PFSK-1 (cell line): ENCODE results near the gene ZNF584.

Experiments used
- POLR2AphosphoS5 ChIP-seq: IDR thresholded peaks from 2 replicates; pipeline ENCODE4 v1.6.1; 2012; ENCODE audit warnings: low read depth, mild to moderate bottlenecking, control low read depth, low read length, moderate library complexity
- TF ChIP-seq, protein P1 (sequence below), 2 experiments: IDR thresholded peaks; 2 replicates each; pipeline versions ENCODE4 v1.6.1 to v1.8.0; 2011 to 2012; ENCODE audit warnings: low read depth in 2 of 2, low read length in 2 of 2, control low read depth in 1 of 2, inconsistent platforms in 1 of 2, mild to moderate bottlenecking in 1 of 2, moderate library complexity in 1 of 2; ENCODE audit not compliant: insufficient read depth in 1 of 2

DNA sequence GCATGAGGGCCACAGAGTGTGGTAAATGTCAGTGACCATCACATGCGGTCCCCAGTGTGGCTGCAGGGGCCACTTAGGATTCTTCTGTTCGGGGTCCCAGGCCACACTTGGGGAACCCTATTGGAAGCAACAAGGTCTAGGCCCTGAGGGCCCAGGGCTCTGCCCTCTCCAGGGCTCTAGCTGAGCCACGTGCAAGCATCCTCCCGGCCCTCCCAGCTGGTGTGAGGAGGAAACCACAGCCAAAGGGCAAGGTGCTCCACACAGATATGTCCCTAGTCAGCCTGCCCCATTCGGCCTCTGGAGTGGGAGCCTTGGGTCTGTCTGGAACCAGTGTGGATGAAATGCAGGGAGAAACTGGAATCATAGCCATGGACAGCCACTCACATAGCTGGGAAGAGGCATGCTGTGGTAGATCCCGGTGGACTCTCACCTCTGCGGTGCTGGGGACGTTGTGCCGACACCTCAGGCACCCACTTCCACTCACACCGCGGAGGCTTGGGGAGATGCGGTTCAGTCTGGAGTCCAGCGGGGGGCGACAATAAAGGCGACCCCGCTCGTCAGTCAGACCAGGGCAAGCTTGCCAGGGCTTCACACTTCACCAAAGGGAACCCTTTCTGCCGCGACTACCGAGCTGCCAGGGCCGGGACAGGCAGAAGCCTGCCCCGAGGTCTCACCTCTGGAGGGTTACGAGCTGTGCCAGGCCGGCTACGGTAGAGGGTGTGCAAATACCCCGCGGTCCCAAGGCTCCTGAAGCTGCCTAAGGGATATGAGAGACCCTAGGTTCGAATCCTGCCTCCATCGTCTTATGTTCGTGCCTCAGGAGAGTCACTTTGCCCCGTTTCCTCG is 41.6 kb upstream of the ZNF584 start:
- TF ChIP-seq, protein P1, sequence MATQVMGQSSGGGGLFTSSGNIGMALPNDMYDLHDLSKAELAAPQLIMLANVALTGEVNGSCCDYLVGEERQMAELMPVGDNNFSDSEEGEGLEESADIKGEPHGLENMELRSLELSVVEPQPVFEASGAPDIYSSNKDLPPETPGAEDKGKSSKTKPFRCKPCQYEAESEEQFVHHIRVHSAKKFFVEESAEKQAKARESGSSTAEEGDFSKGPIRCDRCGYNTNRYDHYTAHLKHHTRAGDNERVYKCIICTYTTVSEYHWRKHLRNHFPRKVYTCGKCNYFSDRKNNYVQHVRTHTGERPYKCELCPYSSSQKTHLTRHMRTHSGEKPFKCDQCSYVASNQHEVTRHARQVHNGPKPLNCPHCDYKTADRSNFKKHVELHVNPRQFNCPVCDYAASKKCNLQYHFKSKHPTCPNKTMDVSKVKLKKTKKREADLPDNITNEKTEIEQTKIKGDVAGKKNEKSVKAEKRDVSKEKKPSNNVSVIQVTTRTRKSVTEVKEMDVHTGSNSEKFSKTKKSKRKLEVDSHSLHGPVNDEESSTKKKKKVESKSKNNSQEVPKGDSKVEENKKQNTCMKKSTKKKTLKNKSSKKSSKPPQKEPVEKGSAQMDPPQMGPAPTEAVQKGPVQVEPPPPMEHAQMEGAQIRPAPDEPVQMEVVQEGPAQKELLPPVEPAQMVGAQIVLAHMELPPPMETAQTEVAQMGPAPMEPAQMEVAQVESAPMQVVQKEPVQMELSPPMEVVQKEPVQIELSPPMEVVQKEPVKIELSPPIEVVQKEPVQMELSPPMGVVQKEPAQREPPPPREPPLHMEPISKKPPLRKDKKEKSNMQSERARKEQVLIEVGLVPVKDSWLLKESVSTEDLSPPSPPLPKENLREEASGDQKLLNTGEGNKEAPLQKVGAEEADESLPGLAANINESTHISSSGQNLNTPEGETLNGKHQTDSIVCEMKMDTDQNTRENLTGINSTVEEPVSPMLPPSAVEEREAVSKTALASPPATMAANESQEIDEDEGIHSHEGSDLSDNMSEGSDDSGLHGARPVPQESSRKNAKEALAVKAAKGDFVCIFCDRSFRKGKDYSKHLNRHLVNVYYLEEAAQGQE (IDR thresholded peaks at IDR 0.05; ENCODE audit: insufficient read depth in 1 of 2, low read depth in 2 of 2, low read length in 2 of 2), result no peak
- no peak for TF ChIP-seq POLR2AphosphoS5
